ENCODE measurements around the gene ATF1. TPM values are rescaled to one million over a fixed set of nuclear protein-coding genes. Genes with fewer than 3 reads are reported as not detected.
"Not testable (repeated sequence)": the region's sequence is repeated elsewhere in the genome, so short reads cannot be mapped to it uniquely, and the experiment has no call there.

Gene ATF1
- total and polyA plus RNA-seq, 12 donors = 6.7 to 58.3 (median 37.7) TPM

DNA sequence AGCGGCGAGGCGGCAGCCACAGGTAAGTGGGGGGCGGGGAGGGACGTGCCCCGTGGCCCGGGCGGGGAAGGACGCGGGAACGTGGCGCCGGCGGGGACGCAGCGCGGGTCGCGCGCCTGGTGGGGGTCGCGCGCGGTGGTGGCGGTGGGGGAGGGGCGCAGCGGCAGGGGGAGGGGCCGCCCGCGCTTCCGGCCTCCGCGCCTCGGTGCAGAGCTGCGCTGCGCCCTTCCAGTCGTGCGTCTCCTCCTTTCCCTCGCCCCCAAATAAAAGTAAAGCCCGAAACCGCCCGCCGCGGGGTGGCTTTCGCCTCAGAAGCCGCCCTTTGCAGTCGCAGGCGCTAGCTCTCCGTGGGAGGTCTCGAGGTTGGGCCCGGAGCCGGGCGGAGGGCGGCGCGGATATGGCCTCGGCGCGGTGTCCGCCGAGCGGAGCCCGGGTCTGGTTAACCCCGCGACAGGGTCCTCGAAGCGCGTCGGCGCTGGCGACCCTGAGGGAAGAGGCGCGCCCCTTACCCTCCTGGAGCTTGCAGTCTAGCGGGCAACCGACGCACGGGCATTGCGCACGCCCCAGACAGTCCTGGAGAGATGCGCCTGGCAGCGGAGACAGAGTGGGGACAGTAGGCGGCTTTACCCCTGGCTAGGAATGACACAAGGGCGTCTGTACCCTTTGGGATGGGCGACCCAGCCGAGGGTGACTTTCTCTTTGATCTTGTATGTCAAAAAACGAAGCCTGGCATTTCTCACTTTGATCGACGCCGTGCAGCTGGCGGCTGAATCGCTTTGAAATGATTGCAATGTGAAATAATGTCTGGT lies 589 bp downstream of the ATF1 start:
- H3K36me3 ChIP-seq (replicated peaks in 1 of 2) = no peaks in the 10 kb centered on the region
- peak overlapping the region; percentile 3 to 100 (median 78) for H3K4me3 ChIP-seq
- H3K4me1 ChIP-seq (replicated peaks in 1 of 2) = peaks cover 10 to 53% of the 10 kb centered on the region in 2 donors
- H3K9me3 ChIP-seq (replicated peaks in 1 of 3) = no peaks in the 10 kb centered on the region
- TF ChIP-seq CTCF (IDR thresholded peaks at IDR 0.05) = no peak
- TF ChIP-seq POLR2A (IDR thresholded peaks at IDR 0.05) = peak in 1 of 2 donors; percentile 47
- DNase-seq = peak in 6 of 7 donors; percentile 45 to 75 (median 57)
- H3K27me3 ChIP-seq = no peaks in the 10 kb centered on the region
- intact Hi-C loops (cut with DNase I) = no loop called here
- 0 to 1% (median 0%) methylated on average over 14 to 86 of the region's 91 CpGs for WGBS, 4 donors
- peak overlapping the region; percentile 93 to 99 (median 95) for H3K27ac ChIP-seq

DNA sequence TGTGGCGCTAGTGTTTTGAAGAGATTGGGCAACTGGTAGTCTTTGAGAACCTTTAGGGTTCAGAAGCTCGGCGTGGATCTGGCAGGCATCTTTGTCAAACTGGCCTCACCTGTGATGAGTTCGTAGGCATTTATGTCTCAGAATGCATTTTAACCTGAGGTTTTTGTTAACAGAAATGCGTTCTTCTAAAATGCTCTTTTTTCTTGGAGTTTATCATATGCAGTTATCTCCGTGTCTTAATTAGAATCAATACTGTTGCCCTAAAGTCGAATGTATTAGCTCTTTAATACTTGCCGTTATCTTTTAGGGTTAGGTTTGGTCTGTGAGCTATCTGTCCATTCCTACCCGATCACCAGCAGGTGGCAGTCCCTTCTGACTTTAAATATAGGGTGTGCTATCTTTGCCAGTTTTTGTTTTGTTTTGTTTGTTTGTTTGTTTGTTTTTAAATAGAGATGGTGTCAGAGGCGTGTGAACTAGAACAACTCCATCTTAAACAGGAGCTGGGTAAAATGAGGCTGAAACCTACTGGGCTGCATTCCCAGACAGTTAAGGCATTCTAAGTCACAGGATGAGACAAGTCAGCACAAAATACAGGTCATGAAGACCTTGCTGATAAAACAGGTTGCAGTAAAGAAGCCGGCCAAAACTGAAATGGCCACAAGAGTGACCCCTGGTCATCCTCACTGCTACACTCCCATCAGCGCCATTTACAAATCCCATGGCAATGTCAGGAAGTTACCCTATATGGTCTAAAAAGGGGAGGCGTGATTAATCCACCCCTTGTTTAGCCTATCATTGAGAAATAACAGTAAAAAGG lies 1.4 kb downstream of the ATF1 start:
- peak overlapping the region in 3 of 4 donors; percentile 3 to 94 (median 61) for H3K4me3 ChIP-seq
- peaks cover 10 to 53% of the 10 kb centered on the region in 2 donors for H3K4me1 ChIP-seq (replicated peaks in 1 of 2)
- TF ChIP-seq CTCF (IDR thresholded peaks at IDR 0.05) (peak; percentile 39 to 79 (median 61)), POLR2A (IDR thresholded peaks at IDR 0.05) (no peak)
- H3K9me3 ChIP-seq (replicated peaks in 1 of 3) = no peaks in the 10 kb centered on the region
- 7 to 8% (median 8%) methylated on average over 13 of the region's 13 CpGs for WGBS, 4 donors
- H3K27ac ChIP-seq = peak overlapping the region; percentile 93 to 99 (median 95)
- intact Hi-C loops (cut with DNase I) = no loop called here
- no peaks in the 10 kb centered on the region for H3K27me3 ChIP-seq
- peak; percentile 40 to 78 (median 54) for DNase-seq
- H3K36me3 ChIP-seq (replicated peaks in 1 of 2) = no peaks in the 10 kb centered on the region

GRCh38 chr12:50768391-50768790 lies 4.5 kb downstream of the ATF1 start:
- WGBS, 4 donors = 70 to 80% (median 74%) methylated on average over 3 of the region's 3 CpGs
- Histone ChIP-seq H3K4me3 (no peak overlapping the region), H3K27ac (no peak overlapping the region), H3K9me3 (replicated peaks in 1 of 3) (no peaks in the 10 kb centered on the region), H3K27me3 (no peaks in the 10 kb centered on the region), H3K36me3 (replicated peaks in 1 of 2) (peaks cover 0 to 8% of the 10 kb centered on the region in 2 donors), H3K4me1 (replicated peaks in 1 of 2) (peaks cover 10 to 42% of the 10 kb centered on the region in 2 donors)
- DNase-seq = no peak
- intact Hi-C loops (cut with DNase I) = no loop called here
- TF ChIP-seq POLR2A (IDR thresholded peaks at IDR 0.05) (no peak), CTCF (IDR thresholded peaks at IDR 0.05) (no peak)

GRCh38 chr12:50768813-50769212 lies 4.9 kb downstream of the ATF1 start:
- intact Hi-C loops (cut with DNase I); H3K27ac ChIP-seq; H3K27me3 ChIP-seq; H3K9me3 ChIP-seq (replicated peaks in 1 of 3); H3K4me3 ChIP-seq; H3K36me3 ChIP-seq (replicated peaks in 1 of 2): not testable (repeated sequence)
- 46 to 57% (median 52%) methylated on average over 2 of the region's 2 CpGs for WGBS, 4 donors
- peaks cover 10 to 46% of the 10 kb centered on the region in 2 donors for H3K4me1 ChIP-seq (replicated peaks in 1 of 2)
- peak in 5 of 7 donors; percentile 39 to 69 (median 57) for DNase-seq

Measured in adrenal gland (tissue), 12 donors.